HFFc6 (cell line): ENCODE data around the gene ARHGEF17. TPM values are rescaled to one million over a fixed set of nuclear protein-coding genes. Genes with fewer than 3 reads are reported as not detected.
A peak's percentile ranks its signal among the peaks of the same experiment; 100 is the strongest.

ENCODE experiments used
- DNase-seq: peaks from one replicate; pipeline ENCODE4 v3.0.0-alpha.2; 2018
- H3K27ac Mint-ChIP-seq: 2 replicates; pipeline ENCODE4 v1.8.0; 2020; ENCODE audit warnings: mild to moderate bottlenecking, mixed read lengths
- H3K27me3 Mint-ChIP-seq: 2 replicates; pipeline ENCODE4 v1.8.0; 2021; ENCODE audit warnings: mild to moderate bottlenecking, moderate library complexity, mixed read lengths; ENCODE audit not compliant: insufficient read depth
- H3K36me3 Mint-ChIP-seq: 2 replicates; pipeline ENCODE4 v1.8.0; 2021; ENCODE audit warnings: low read depth, mixed read lengths
- H3K4me1 Mint-ChIP-seq: 2 replicates; pipeline ENCODE4 v1.8.0; 2020; ENCODE audit warnings: low read depth, mixed read lengths
- H3K4me3 Mint-ChIP-seq: 2 replicates; pipeline ENCODE4 v1.8.0; 2020; ENCODE audit warnings: mild to moderate bottlenecking, moderate library complexity, mixed read lengths
- H3K9me3 Mint-ChIP-seq: 2 replicates; pipeline ENCODE4 v1.8.0; 2020; ENCODE audit warnings: mild to moderate bottlenecking, mixed read lengths
- total RNA-seq, 6 experiments: library from RNA; stranded (reverse); fragmentation: NEBNext Ultra II Directional; extraction: Animal tissue kit (Norgen Biotek cat#: 25700); gene quantifications; 2 replicates in 1 of 6; 3 replicates in 5 of 6; pipeline ENCODE4 v1.2.3, GENCODE V29; 2021
- TF ChIP-seq, protein P1 (sequence below): fragments of 200-600 bp; sonication (generic); IDR thresholded peaks from 2 replicates; pipeline ENCODE4 v1.5.0; 2021; ENCODE audit warnings: antibody characterized with exemption, mild to moderate bottlenecking

The ARHGEF17 gene
- total RNA-seq, 6 experiments from 2014 or later: 84.6 to 112 (median 92.1) TPM

DNA sequence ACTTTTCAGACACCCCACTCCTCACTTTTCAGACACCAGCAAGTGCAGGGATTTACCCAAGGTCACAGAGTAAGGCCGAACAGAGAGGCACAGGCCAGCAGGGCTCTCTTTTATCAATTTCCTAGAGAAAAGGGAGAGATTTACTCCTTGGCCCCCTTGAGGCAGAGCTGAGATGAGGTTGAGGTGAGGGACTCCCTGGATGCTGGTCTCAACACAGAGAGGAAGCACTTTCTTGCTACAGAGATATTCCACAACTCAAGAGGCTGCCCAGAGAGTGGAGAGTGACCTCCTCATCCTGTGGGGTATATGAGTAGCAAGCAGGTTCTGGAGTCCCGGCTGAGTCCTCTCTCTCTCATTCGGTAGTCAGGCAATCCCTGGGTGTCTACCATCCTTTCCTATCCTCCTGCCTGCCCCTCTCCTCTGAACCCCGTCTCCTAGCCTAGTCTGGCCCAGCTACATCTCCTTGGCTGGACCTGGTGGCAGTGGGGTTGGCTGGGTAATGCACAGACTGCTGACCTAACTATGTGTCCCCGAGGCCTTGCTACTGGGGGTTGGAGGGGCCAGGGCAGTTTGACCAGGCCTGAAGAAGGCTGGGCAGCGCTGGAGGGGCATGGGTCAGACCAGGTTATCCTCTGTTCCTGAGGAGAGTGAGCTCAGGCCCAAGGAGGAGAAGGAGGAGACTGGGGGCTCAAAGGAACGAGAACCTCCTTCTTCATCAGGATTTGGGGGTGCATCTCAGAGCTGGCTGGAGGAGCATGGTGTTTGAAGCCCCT, 1.8 kb upstream of the ARHGEF17 start:
- H3K4me3 Mint-ChIP-seq: peak overlapping the region; percentile 86
- H3K4me1 Mint-ChIP-seq: peaks cover 41% of the 10 kb centered on the region
- TF ChIP-seq, protein P1, sequence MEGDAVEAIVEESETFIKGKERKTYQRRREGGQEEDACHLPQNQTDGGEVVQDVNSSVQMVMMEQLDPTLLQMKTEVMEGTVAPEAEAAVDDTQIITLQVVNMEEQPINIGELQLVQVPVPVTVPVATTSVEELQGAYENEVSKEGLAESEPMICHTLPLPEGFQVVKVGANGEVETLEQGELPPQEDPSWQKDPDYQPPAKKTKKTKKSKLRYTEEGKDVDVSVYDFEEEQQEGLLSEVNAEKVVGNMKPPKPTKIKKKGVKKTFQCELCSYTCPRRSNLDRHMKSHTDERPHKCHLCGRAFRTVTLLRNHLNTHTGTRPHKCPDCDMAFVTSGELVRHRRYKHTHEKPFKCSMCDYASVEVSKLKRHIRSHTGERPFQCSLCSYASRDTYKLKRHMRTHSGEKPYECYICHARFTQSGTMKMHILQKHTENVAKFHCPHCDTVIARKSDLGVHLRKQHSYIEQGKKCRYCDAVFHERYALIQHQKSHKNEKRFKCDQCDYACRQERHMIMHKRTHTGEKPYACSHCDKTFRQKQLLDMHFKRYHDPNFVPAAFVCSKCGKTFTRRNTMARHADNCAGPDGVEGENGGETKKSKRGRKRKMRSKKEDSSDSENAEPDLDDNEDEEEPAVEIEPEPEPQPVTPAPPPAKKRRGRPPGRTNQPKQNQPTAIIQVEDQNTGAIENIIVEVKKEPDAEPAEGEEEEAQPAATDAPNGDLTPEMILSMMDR: peak; percentile 53
- no peaks in the 10 kb centered on the region for H3K9me3 Mint-ChIP-seq
- no peak for DNase-seq
- peak overlapping the region; percentile 84 for H3K27ac Mint-ChIP-seq
- H3K36me3 Mint-ChIP-seq: peaks cover 6% of the 10 kb centered on the region
- no peaks in the 10 kb centered on the region; the same call in 1 of the 2 replicates for H3K27me3 Mint-ChIP-seq

DNA sequence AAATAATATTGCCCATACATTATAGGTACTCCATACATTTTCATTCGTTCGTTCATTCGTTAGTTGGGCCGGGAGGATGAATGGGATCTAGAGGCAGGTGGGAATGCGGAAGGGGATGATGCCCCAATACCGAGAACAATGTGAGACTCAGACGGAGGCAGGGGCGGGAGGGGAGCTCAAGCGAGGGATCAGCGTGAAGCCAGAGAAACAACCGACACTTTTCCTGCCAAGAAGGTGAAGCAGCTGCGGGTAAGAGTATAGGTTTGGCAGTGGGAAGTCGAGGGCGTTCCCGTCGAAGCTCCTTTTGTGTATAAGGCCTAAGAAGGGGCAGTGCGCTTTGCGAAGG, 1.1 kb upstream of the ARHGEF17 start:
- H3K4me1 Mint-ChIP-seq: peaks cover 48% of the 10 kb centered on the region
- H3K36me3 Mint-ChIP-seq: peaks cover 13% of the 10 kb centered on the region
- peak overlapping the region; percentile 84 for H3K27ac Mint-ChIP-seq
- no peaks in the 10 kb centered on the region for H3K9me3 Mint-ChIP-seq
- H3K4me3 Mint-ChIP-seq: peak overlapping the region; percentile 86
- no peaks in the 10 kb centered on the region; the same call in none of the 2 replicates for H3K27me3 Mint-ChIP-seq
- DNase-seq: no peak
- TF ChIP-seq, protein P1: no peak

DNA sequence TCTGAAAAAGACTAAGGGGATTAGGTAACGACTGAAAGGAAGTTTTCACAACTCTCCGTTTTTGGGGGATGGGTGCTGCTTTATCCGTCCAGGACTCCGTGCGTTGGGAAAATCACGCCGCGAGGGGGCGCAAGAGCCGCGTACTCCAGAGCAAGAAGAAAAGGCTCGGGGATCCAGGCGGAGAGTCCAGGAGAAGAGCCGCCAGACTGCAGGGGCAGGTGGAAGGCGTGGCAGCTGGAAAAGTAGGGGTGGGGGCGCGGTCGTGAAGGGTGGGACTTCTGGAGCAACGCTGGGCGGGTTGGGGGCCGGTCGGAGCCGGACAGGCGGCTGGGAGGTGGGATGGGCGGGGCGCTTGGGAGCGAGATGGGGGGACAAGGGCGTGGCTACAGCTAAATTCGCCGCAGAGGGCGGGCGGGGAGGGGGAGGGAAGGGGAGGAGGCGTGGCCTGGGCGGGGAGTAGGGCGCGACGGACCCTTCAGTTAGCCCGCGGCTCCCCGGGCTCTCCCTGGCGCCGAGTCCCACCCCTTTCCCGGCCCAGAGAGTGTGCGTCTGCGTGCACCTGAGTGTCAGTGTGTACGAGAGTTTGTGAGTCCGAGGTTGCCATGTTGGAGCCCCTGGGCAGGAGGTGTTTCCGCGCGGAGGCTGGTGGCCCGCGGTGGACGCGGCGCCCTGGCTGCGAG, 613 bp upstream of the ARHGEF17 start:
- Mint-ChIP-seq H3K36me3 (peaks cover 17% of the 10 kb centered on the region), H3K27me3 (no peaks in the 10 kb centered on the region; the same call in none of the 2 replicates), H3K4me1 (peaks cover 53% of the 10 kb centered on the region), H3K9me3 (no peaks in the 10 kb centered on the region), H3K4me3 (peak overlapping the region; percentile 86), H3K27ac (peak overlapping the region; percentile 84)
- peak; percentile 98 for DNase-seq
- TF ChIP-seq, protein P1: peak; percentile 89

DNA sequence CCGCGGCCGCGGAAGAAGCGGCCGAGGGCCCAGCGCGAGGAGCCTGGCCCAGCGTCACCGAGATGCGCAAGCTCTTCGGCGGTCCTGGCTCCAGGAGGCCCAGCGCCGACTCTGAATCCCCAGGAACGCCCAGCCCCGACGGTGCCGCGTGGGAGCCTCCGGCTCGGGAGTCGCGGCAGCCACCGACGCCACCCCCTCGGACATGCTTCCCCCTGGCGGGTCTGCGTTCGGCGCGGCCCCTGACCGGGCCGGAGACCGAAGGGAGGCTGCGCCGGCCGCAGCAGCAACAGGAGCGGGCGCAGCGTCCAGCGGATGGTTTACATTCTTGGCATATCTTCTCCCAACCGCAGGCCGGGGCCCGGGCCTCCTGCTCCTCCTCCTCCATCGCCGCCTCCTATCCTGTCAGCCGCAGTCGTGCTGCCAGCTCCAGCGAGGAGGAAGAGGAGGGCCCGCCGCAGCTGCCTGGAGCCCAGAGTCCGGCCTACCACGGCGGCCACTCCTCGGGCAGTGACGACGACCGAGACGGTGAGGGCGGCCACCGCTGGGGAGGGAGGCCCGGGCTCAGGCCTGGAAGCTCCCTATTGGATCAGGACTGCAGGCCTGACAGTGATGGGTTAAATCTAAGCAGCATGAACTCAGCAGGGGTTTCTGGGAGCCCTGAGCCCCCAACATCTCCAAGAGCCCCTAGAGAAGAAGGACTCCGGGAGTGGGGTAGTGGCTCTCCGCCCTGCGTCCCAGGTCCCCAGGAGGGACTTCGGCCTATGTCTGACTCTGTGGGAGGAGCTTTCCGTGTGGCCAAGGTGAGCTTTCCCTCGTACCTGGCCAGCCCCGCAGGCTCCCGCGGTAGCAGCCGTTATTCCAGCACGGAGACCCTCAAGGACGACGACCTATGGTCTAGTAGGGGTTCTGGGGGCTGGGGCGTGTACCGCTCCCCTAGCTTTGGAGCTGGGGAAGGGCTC, 1.2 kb downstream of the ARHGEF17 start:
- TF ChIP-seq, protein P1: no peak
- H3K36me3 Mint-ChIP-seq: peaks cover 31% of the 10 kb centered on the region
- DNase-seq: peak; percentile 96
- peaks cover 71% of the 10 kb centered on the region for H3K4me1 Mint-ChIP-seq
- no peaks in the 10 kb centered on the region for H3K9me3 Mint-ChIP-seq
- H3K27me3 Mint-ChIP-seq: peaks cover 1% of the 10 kb centered on the region
- H3K27ac Mint-ChIP-seq: peak overlapping the region; percentile 76
- H3K4me3 Mint-ChIP-seq: peak overlapping the region; percentile 91

DNA sequence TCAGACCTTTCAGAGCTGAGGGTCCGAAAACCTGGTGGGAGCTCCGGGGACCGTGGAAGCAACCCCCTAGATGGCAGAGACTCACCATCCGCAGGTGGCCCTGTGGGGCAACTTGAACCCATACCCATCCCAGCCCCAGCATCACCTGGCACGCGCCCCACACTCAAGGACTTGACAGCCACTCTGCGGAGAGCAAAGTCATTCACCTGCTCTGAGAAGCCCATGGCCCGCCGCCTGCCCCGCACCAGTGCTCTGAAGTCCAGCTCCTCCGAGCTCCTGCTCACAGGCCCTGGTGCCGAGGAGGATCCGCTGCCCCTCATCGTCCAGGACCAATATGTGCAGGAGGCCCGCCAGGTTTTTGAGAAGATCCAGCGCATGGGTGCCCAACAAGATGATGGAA, 2.0 kb downstream of the ARHGEF17 start:
- Mint-ChIP-seq H3K9me3 (no peaks in the 10 kb centered on the region), H3K4me3 (peak overlapping the region; percentile 91), H3K36me3 (peaks cover 40% of the 10 kb centered on the region), H3K4me1 (peaks cover 74% of the 10 kb centered on the region), H3K27ac (peak overlapping the region; percentile 76), H3K27me3 (peaks cover 3% of the 10 kb centered on the region)
- DNase-seq: no peak
- TF ChIP-seq, protein P1: no peak
